ENCODE measurements around the gene ZBTB21. TPM values are rescaled to one million over a fixed set of nuclear protein-coding genes. Genes with fewer than 3 reads are reported as not detected.

Gene ZBTB21
- total and polyA plus RNA-seq, 2 experiments from 2014 or later, result 10.7 TPM

- H3K27me3 ChIP-seq (replicated peaks; ENCODE audit: insufficient read depth), result no peaks in the 10 kb centered on the region
- no peak overlapping the region for H3K4me2 ChIP-seq (ENCODE audit: unreplicated experiment)
- H3K9ac ChIP-seq, result no peak overlapping the region
- no peak overlapping the region for H3K27ac ChIP-seq
- no peaks in the 10 kb centered on the region for H3K9me3 ChIP-seq (ENCODE audit: low read depth)
- H2AFZ ChIP-seq, result no peak overlapping the region
- no peaks in the 10 kb centered on the region for H4K20me1 ChIP-seq (ENCODE audit: insufficient read depth)
- H3K4me1 ChIP-seq (ENCODE audit: insufficient read depth), result no peaks in the 10 kb centered on the region
- no peaks in the 10 kb centered on the region for H3K36me3 ChIP-seq (ENCODE audit: low read depth)
- H3K4me3 ChIP-seq, result no peak overlapping the region
- H3K9me2 ChIP-seq (ENCODE audit: insufficient read depth), result no peaks in the 10 kb centered on the region
- H3K79me2 ChIP-seq (ENCODE audit: insufficient read depth), result no peaks in the 10 kb centered on the region
- no peak for DNase-seq
- TF ChIP-seq EZH2 (IDR thresholded peaks at IDR 0.05; ENCODE audit: insufficient read depth, poor library complexity, severe bottlenecking), result no peak
- no peak for TF ChIP-seq EZH2phosphoT487 (IDR thresholded peaks at IDR 0.05; ENCODE audit: insufficient read depth, low read depth)
- in situ Hi-C loops (cut with MboI), result no loop called here
- no peaks in the 10 kb centered on the region for H3F3A ChIP-seq (ENCODE audit: insufficient read depth)
Observed at GRCh38 chr21:41980561-41980960, 29.6 kb downstream of the ZBTB21 start.

GRCh38 chr21:41979751-41980369, 30.3 kb downstream of the ZBTB21 start:
- TF ChIP-seq EZH2 (IDR thresholded peaks at IDR 0.05; ENCODE audit: insufficient read depth, poor library complexity, severe bottlenecking) (no peak), EZH2phosphoT487 (IDR thresholded peaks at IDR 0.05; ENCODE audit: insufficient read depth, low read depth) (no peak)
- Histone ChIP-seq H3K4me2 (ENCODE audit: unreplicated experiment) (no peak overlapping the region), H3K36me3 (ENCODE audit: low read depth) (no peaks in the 10 kb centered on the region), H3K27me3 (replicated peaks; ENCODE audit: insufficient read depth) (no peaks in the 10 kb centered on the region), H3K9me3 (ENCODE audit: low read depth) (no peaks in the 10 kb centered on the region), H4K20me1 (ENCODE audit: insufficient read depth) (no peaks in the 10 kb centered on the region), H2AFZ (no peak overlapping the region), H3K79me2 (ENCODE audit: insufficient read depth) (no peaks in the 10 kb centered on the region), H3K9ac (no peak overlapping the region), H3K4me3 (no peak overlapping the region), H3F3A (ENCODE audit: insufficient read depth) (no peaks in the 10 kb centered on the region), H3K27ac (no peak overlapping the region), H3K4me1 (ENCODE audit: insufficient read depth) (no peaks in the 10 kb centered on the region), H3K9me2 (ENCODE audit: insufficient read depth) (no peaks in the 10 kb centered on the region)
- 77 to 81% methylated on average over 7 of the region's 7 CpGs for WGBS, 2 experiments (ENCODE audit: low coverage in 1 of 2, low lambda C conversion rate in 2 of 2, missing lambda C conversion rate in 2 of 2)
- no peak for DNase-seq
- in situ Hi-C loops (cut with MboI), result no loop called here

- Histone ChIP-seq H4K20me1 (ENCODE audit: insufficient read depth) (no peaks in the 10 kb centered on the region), H2AFZ (no peak overlapping the region), H3K4me2 (ENCODE audit: unreplicated experiment) (no peak overlapping the region), H3K36me3 (ENCODE audit: low read depth) (no peaks in the 10 kb centered on the region), H3K4me3 (no peak overlapping the region), H3K9ac (no peak overlapping the region), H3K9me3 (ENCODE audit: low read depth) (no peaks in the 10 kb centered on the region), H3F3A (ENCODE audit: insufficient read depth) (no peaks in the 10 kb centered on the region), H3K79me2 (ENCODE audit: insufficient read depth) (no peaks in the 10 kb centered on the region), H3K27ac (no peak overlapping the region), H3K4me1 (ENCODE audit: insufficient read depth) (no peaks in the 10 kb centered on the region), H3K9me2 (ENCODE audit: insufficient read depth) (no peaks in the 10 kb centered on the region), H3K27me3 (replicated peaks; ENCODE audit: insufficient read depth) (no peaks in the 10 kb centered on the region)
- TF ChIP-seq EZH2phosphoT487 (IDR thresholded peaks at IDR 0.05; ENCODE audit: insufficient read depth, low read depth) (no peak), EZH2 (IDR thresholded peaks at IDR 0.05; ENCODE audit: insufficient read depth, poor library complexity, severe bottlenecking) (no peak)
- 76 to 82% methylated on average over 4 of the region's 4 CpGs for WGBS, 2 experiments (ENCODE audit: low coverage in 1 of 2, low lambda C conversion rate in 2 of 2, missing lambda C conversion rate in 2 of 2)
- in situ Hi-C loops (cut with MboI), result no loop called here
- no peak for DNase-seq
Observed at GRCh38 chr21:41979335-41979734, 30.8 kb downstream of the ZBTB21 start.

DNA sequence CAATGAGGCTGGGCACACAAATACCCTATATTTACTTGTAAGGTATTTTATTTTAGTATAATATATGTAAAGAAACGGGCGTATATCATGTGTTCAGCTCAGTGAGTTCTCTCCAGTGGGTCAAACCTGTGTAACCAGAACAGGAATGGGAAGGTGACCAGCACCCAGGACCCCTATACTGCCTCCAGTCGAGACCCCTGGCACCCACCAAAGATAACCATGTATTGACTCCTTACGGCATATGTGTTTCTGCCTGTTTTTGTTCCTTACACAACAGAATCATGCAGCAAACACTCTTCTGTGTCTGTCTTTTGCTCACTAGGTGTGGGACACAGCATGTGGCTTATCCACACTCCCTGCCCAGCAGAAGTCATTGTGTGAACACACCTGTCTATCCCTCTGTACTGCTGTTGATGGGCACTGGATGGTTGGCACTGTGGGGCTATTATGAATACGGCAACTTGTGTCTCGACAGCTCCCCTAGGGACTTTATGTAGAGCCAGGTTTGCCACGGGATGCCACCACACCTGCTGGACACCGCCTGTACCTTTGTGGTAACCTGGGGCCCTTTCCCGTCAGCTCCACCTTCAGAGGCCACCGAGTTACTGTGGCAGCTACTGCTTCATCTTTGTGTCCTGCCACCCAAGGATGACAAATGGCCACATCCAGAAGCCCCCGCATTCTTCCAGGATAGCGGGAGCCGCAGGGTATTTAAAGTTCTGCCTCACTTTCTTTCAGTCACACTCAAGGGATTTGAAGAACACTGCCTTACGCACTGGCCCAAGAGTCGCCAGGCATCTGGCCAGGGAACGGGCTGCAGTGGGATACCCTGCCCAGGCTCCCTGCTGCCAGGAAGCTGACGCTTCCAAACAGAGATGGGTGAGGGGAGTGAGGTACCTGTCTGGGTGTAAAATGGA, 32.9 kb downstream of the ZBTB21 start:
- WGBS, 2 experiments (ENCODE audit: low coverage in 1 of 2, low lambda C conversion rate in 2 of 2, missing lambda C conversion rate in 2 of 2), result 76 to 81% methylated on average over 17 of the region's 17 CpGs
- Histone ChIP-seq H3K27me3 (replicated peaks; ENCODE audit: insufficient read depth) (no peaks in the 10 kb centered on the region), H3K79me2 (ENCODE audit: insufficient read depth) (no peaks in the 10 kb centered on the region), H3K4me3 (no peak overlapping the region), H3K36me3 (ENCODE audit: low read depth) (no peaks in the 10 kb centered on the region), H3K9me3 (ENCODE audit: low read depth) (no peaks in the 10 kb centered on the region), H2AFZ (no peak overlapping the region), H3K9ac (no peak overlapping the region), H3K9me2 (ENCODE audit: insufficient read depth) (no peaks in the 10 kb centered on the region), H3K4me2 (ENCODE audit: unreplicated experiment) (no peak overlapping the region), H3F3A (ENCODE audit: insufficient read depth) (no peaks in the 10 kb centered on the region), H4K20me1 (ENCODE audit: insufficient read depth) (no peaks in the 10 kb centered on the region), H3K27ac (no peak overlapping the region), H3K4me1 (ENCODE audit: insufficient read depth) (no peaks in the 10 kb centered on the region)
- TF ChIP-seq EZH2phosphoT487 (IDR thresholded peaks at IDR 0.05; ENCODE audit: insufficient read depth, low read depth) (no peak), EZH2 (IDR thresholded peaks at IDR 0.05; ENCODE audit: insufficient read depth, poor library complexity, severe bottlenecking) (no peak)
- in situ Hi-C loops (cut with MboI), result no loop called here
- DNase-seq, result no peak

All from GM23248 (cell line).